Measurements from ENCODE around the gene WSCD2. TPM values are rescaled to one million over a fixed set of nuclear protein-coding genes. Genes with fewer than 3 reads are reported as not detected.

The WSCD2 gene
- total RNA-seq, 2 experiments from 2014 or later, result not detected

GRCh38 chr12:108265505-108265904 lies 136.4 kb downstream of the WSCD2 start:
- no peak for ATAC-seq (ENCODE audit: poor library complexity)
- Mint-ChIP-seq H3K36me3 (ENCODE audit: low read depth) (no peaks in the 10 kb centered on the region), H3K27ac (no peak overlapping the region), H3K9me3 (peaks cover 5% of the 10 kb centered on the region), H3K4me3 (no peak overlapping the region), H3K27me3 (peaks cover 10% of the 10 kb centered on the region), H3K4me1 (ENCODE audit: low read depth) (no peaks in the 10 kb centered on the region)
- intact Hi-C loops (cut with DNase I, micrococcal nuclease), result no loop called here
- Histone ChIP-seq H3K36me3 (ENCODE audit: insufficient read depth, low read length) (no peaks in the 10 kb centered on the region), H3K4me1 (ENCODE audit: insufficient read depth, low read length) (no peaks in the 10 kb centered on the region), H3K4me3 (ENCODE audit: low read length) (no peak overlapping the region), H3K27me3 (ENCODE audit: control insufficient read depth in 1 of 2, insufficient read depth in 2 of 2, low read length in 2 of 2) (peaks cover 2 to 7% of the 10 kb centered on the region in 2 experiments), H3K9me3 (ENCODE audit: control insufficient read depth in 1 of 2, insufficient read depth in 1 of 2, low read length in 2 of 2) (peaks cover 3 to 11% of the 10 kb centered on the region in 2 experiments), H3K27ac (ENCODE audit: low read depth in 1 of 2, low read length in 2 of 2) (no peak overlapping the region)
- ChIA-PET CTCF (interaction anchor here (1.4 kb wide), 1 partner anchor 9 kb away, joined by 4 read pairs; no protein-coding TSS in a partner anchor), POLR2A (no interaction called here)
- no peak for DNase-seq
- no peak for TF ChIP-seq CTCF (IDR thresholded peaks at IDR 0.05)

- DNase-seq (no peak), ATAC-seq (ENCODE audit: poor library complexity) (no peak)
- Histone ChIP-seq H3K4me3 (ENCODE audit: low read length) (no peak overlapping the region), H3K9me3 (ENCODE audit: control insufficient read depth in 1 of 2, insufficient read depth in 1 of 2, low read length in 2 of 2) (peaks cover 3 to 7% of the 10 kb centered on the region in 2 experiments), H3K4me1 (ENCODE audit: insufficient read depth, low read length) (no peaks in the 10 kb centered on the region), H3K27ac (ENCODE audit: low read depth in 1 of 2, low read length in 2 of 2) (no peak overlapping the region), H3K36me3 (ENCODE audit: insufficient read depth, low read length) (no peaks in the 10 kb centered on the region), H3K27me3 (ENCODE audit: control insufficient read depth in 1 of 2, insufficient read depth in 2 of 2, low read length in 2 of 2) (peaks cover 2 to 7% of the 10 kb centered on the region in 2 experiments)
- Mint-ChIP-seq H3K4me3 (no peak overlapping the region), H3K27ac (no peak overlapping the region), H3K27me3 (peaks cover 10% of the 10 kb centered on the region), H3K36me3 (ENCODE audit: low read depth) (no peaks in the 10 kb centered on the region), H3K4me1 (ENCODE audit: low read depth) (no peaks in the 10 kb centered on the region), H3K9me3 (peaks cover 3% of the 10 kb centered on the region)
- CTCF ChIA-PET, result no interaction called here
- TF ChIP-seq CTCF (IDR thresholded peaks at IDR 0.05), result no peak
- POLR2A ChIA-PET, result no interaction called here
- intact Hi-C loops (cut with DNase I, micrococcal nuclease), result no loop called here
These were observed 137.0 kb downstream of the WSCD2 start for GRCh38 chr12:108266131-108266530.

- Histone ChIP-seq H3K36me3 (ENCODE audit: insufficient read depth, low read length) (no peaks in the 10 kb centered on the region), H3K9me3 (ENCODE audit: control insufficient read depth in 1 of 2, insufficient read depth in 1 of 2, low read length in 2 of 2) (peaks cover 0 to 3% of the 10 kb centered on the region in 2 experiments), H3K4me1 (ENCODE audit: insufficient read depth, low read length) (no peaks in the 10 kb centered on the region), H3K4me3 (ENCODE audit: low read length) (no peak overlapping the region), H3K27me3 (ENCODE audit: control insufficient read depth in 1 of 2, insufficient read depth in 2 of 2, low read length in 2 of 2) (peaks cover 2 to 7% of the 10 kb centered on the region in 2 experiments), H3K27ac (ENCODE audit: low read depth in 1 of 2, low read length in 2 of 2) (no peak overlapping the region)
- DNase-seq (no peak), ATAC-seq (ENCODE audit: poor library complexity) (no peak)
- H3K4me3 Mint-ChIP-seq, result no peak overlapping the region
- H3K4me1 Mint-ChIP-seq (ENCODE audit: low read depth), result no peaks in the 10 kb centered on the region
- intact Hi-C loops (cut with DNase I, micrococcal nuclease), result no loop called here
- ChIA-PET POLR2A (no interaction called here), CTCF (no interaction called here)
- no peak overlapping the region for H3K27ac Mint-ChIP-seq
- H3K9me3 Mint-ChIP-seq, result peaks cover 3% of the 10 kb centered on the region
- no peak for TF ChIP-seq CTCF (IDR thresholded peaks at IDR 0.05)
- peaks cover 10% of the 10 kb centered on the region for H3K27me3 Mint-ChIP-seq
- no peaks in the 10 kb centered on the region for H3K36me3 Mint-ChIP-seq (ENCODE audit: low read depth)
These were observed 138.4 kb downstream of the WSCD2 start for GRCh38 chr12:108267450-108267849.

All from CD4-positive, alpha-beta T cell (primary cell).